Subcutaneous adipose tissue (tissue), 4 donors: ENCODE data around the gene ITGA5. TPM values are rescaled to one million over a fixed set of nuclear protein-coding genes. Genes with fewer than 3 reads are reported as not detected.

Experiments
- CTCF ChIP-seq: fragments of 450-650 bp; IDR thresholded peaks from one replicate; pipeline ENCODE4 v1.5.1; 2016; ENCODE audit warnings: low read depth, mild to moderate bottlenecking, control low read depth, antibody characterized with exemption, moderate library complexity
- total RNA-seq, 4 donors: library from RNA; depleted of rRNA; stranded (reverse); fragments of >200 nt; gene quantifications; one replicate each; pipeline ENCODE4 v1.1.0, GENCODE V29; 2016

The ITGA5 gene
- total RNA-seq, 4 donors from 2014 or later: 81.5 to 150 (median 109) TPM

- TF ChIP-seq CTCF: no peak
Measured at GRCh38 chr12:54355104-54355815, 63.8 kb downstream of the ITGA5 start.

GRCh38 chr12:54352891-54353874 is 65.9 kb downstream of the ITGA5 start:
- no peak for TF ChIP-seq CTCF

GRCh38 chr12:54352022-54352531 is 67.0 kb downstream of the ITGA5 start:
- no peak for TF ChIP-seq CTCF

- TF ChIP-seq CTCF: no peak
Measured at GRCh38 chr12:54351341-54351740, 67.7 kb downstream of the ITGA5 start.

GRCh38 chr12:54350743-54351142 is 68.3 kb downstream of the ITGA5 start:
- no peak for TF ChIP-seq CTCF

GRCh38 chr12:54349679-54350078 is 69.4 kb downstream of the ITGA5 start:
- TF ChIP-seq CTCF: no peak

GRCh38 chr12:54349036-54349435 is 70.0 kb downstream of the ITGA5 start:
- no peak for TF ChIP-seq CTCF
